Immature natural killer cell (primary cell): ENCODE measurements around the gene ATP2C2. TPM values are rescaled to one million over a fixed set of nuclear protein-coding genes. Genes with fewer than 3 reads are reported as not detected.

Source experiments
- DNase-seq, 3 donors: peaks; one replicate each; pipeline ENCODE4 v3.0.0; 2022; ENCODE audit warnings: mixed read lengths in 1 of 3
- H3K27ac Mint-ChIP-seq, 6 donors: one replicate each; pipeline ENCODE4 v1.8.0; 2020; ENCODE audit warnings: mixed read lengths in 6 of 6, mild to moderate bottlenecking in 5 of 6, inconsistent platforms in 4 of 6, moderate library complexity in 3 of 6
- H3K27me3 Mint-ChIP-seq, 3 donors: one replicate each; pipeline ENCODE4 v1.8.0; 2020 to 2021; ENCODE audit warnings: low read depth in 3 of 3, mild to moderate bottlenecking in 3 of 3, mixed read lengths in 3 of 3, moderate library complexity in 3 of 3, inconsistent platforms in 1 of 3
- H3K36me3 Mint-ChIP-seq, 3 donors: one replicate each; pipeline ENCODE4 v1.8.0; 2020; ENCODE audit warnings: mixed read lengths in 3 of 3, inconsistent platforms in 2 of 3, mild to moderate bottlenecking in 2 of 3
- H3K4me1 Mint-ChIP-seq, 2 donors: one replicate each; pipeline ENCODE4 v1.8.0; 2020; ENCODE audit warnings: inconsistent platforms in 2 of 2, mild to moderate bottlenecking in 2 of 2, mixed read lengths in 2 of 2, moderate library complexity in 1 of 2
- H3K4me3 Mint-ChIP-seq, 5 donors: one replicate each; pipeline ENCODE4 v1.8.0; 2020; ENCODE audit warnings: mild to moderate bottlenecking in 5 of 5, mixed read lengths in 5 of 5, inconsistent platforms in 3 of 5, moderate library complexity in 3 of 5
- H3K9me3 Mint-ChIP-seq, 6 donors: one replicate each; pipeline ENCODE4 v1.8.0; 2020; ENCODE audit warnings: mild to moderate bottlenecking in 6 of 6, mixed read lengths in 6 of 6, inconsistent platforms in 4 of 6, moderate library complexity in 3 of 6
- polyA plus RNA-seq, 3 donors: library from polyadenylated mRNA; unstranded; fragments of 300-500 nt; fragmentation: Illumina TruSeq; gene quantifications; one replicate each; pipeline ENCODE4 v1.2.3, GENCODE V29; 2021

ATP2C2 gene
- polyA plus RNA-seq, 3 donors from 2014 or later: not detected

- no peak for DNase-seq
- Mint-ChIP-seq H3K27ac (no peak overlapping the region), H3K4me3 (no peak overlapping the region), H3K27me3 (peaks cover 2% of the 10 kb centered on the region in 3 donors), H3K4me1 (no peaks in the 10 kb centered on the region), H3K36me3 (no peaks in the 10 kb centered on the region), H3K9me3 (no peaks in the 10 kb centered on the region)
These were observed 18.3 kb upstream of the ATP2C2 start for GRCh38 chr16:84349862-84350684.

GRCh38 chr16:84350685-84351400 is 17.5 kb upstream of the ATP2C2 start:
- Mint-ChIP-seq H3K9me3 (no peaks in the 10 kb centered on the region), H3K4me1 (no peaks in the 10 kb centered on the region), H3K4me3 (no peak overlapping the region), H3K36me3 (no peaks in the 10 kb centered on the region), H3K27ac (no peak overlapping the region), H3K27me3 (peaks cover 2% of the 10 kb centered on the region in 3 donors)
- no peak for DNase-seq

GRCh38 chr16:84351630-84352029 is 16.7 kb upstream of the ATP2C2 start:
- H3K36me3 Mint-ChIP-seq: no peaks in the 10 kb centered on the region
- no peak overlapping the region for H3K27ac Mint-ChIP-seq

GRCh38 chr16:84354306-84354705 is 14.0 kb upstream of the ATP2C2 start:
- Mint-ChIP-seq H3K4me3 (no peak overlapping the region), H3K36me3 (no peaks in the 10 kb centered on the region), H3K4me1 (no peaks in the 10 kb centered on the region), H3K9me3 (no peaks in the 10 kb centered on the region), H3K27ac (no peak overlapping the region), H3K27me3 (peaks cover 2 to 3% (median 2%) of the 10 kb centered on the region in 3 donors)
- no peak for DNase-seq

More at GRCh38 chr16:84351630-84352029, 16.7 kb upstream of the ATP2C2 start:
- Mint-ChIP-seq H3K4me3 (no peak overlapping the region), H3K9me3 (no peaks in the 10 kb centered on the region), H3K4me1 (no peaks in the 10 kb centered on the region), H3K27me3 (peaks cover 0 to 2% (median 0%) of the 10 kb centered on the region in 3 donors)
- no peak for DNase-seq

- H3K4me3 Mint-ChIP-seq: no peak overlapping the region
- no peaks in the 10 kb centered on the region for H3K36me3 Mint-ChIP-seq
- H3K4me1 Mint-ChIP-seq: peaks cover 0 to 2% of the 10 kb centered on the region in 2 donors
- H3K9me3 Mint-ChIP-seq: no peaks in the 10 kb centered on the region
- DNase-seq: no peak
- H3K27ac Mint-ChIP-seq: no peak overlapping the region
- peaks cover 0 to 3% (median 2%) of the 10 kb centered on the region in 3 donors for H3K27me3 Mint-ChIP-seq
These were observed 13.2 kb upstream of the ATP2C2 start for GRCh38 chr16:84355149-84355548.

- no peak for DNase-seq
- peaks cover 0 to 3% (median 2%) of the 10 kb centered on the region in 3 donors for H3K27me3 Mint-ChIP-seq
- H3K9me3 Mint-ChIP-seq: no peaks in the 10 kb centered on the region
- H3K4me1 Mint-ChIP-seq: peaks cover 0 to 3% of the 10 kb centered on the region in 2 donors
- H3K36me3 Mint-ChIP-seq: no peaks in the 10 kb centered on the region
- H3K4me3 Mint-ChIP-seq: no peak overlapping the region
- no peak overlapping the region for H3K27ac Mint-ChIP-seq
These were observed 12.2 kb upstream of the ATP2C2 start for GRCh38 chr16:84356176-84356575.

GRCh38 chr16:84356591-84357116 is 11.7 kb upstream of the ATP2C2 start:
- Mint-ChIP-seq H3K27me3 (peaks cover 0 to 3% (median 2%) of the 10 kb centered on the region in 3 donors), H3K4me1 (peaks cover 0 to 3% of the 10 kb centered on the region in 2 donors), H3K4me3 (no peak overlapping the region), H3K36me3 (no peaks in the 10 kb centered on the region), H3K9me3 (no peaks in the 10 kb centered on the region), H3K27ac (no peak overlapping the region)
- DNase-seq: no peak

- no peak for DNase-seq
- Mint-ChIP-seq H3K9me3 (no peaks in the 10 kb centered on the region), H3K4me1 (peaks cover 0 to 3% of the 10 kb centered on the region in 2 donors), H3K4me3 (no peak overlapping the region), H3K36me3 (no peaks in the 10 kb centered on the region), H3K27me3 (peaks cover 0 to 4% (median 3%) of the 10 kb centered on the region in 3 donors), H3K27ac (no peak overlapping the region)
These were observed 11.1 kb upstream of the ATP2C2 start for GRCh38 chr16:84357191-84357651.

GRCh38 chr16:84358601-84359295 is 9.6 kb upstream of the ATP2C2 start:
- Mint-ChIP-seq H3K9me3 (no peaks in the 10 kb centered on the region), H3K27me3 (peaks cover 0 to 5% (median 4%) of the 10 kb centered on the region in 3 donors), H3K36me3 (no peaks in the 10 kb centered on the region), H3K4me1 (peaks cover 0 to 3% of the 10 kb centered on the region in 2 donors), H3K27ac (no peak overlapping the region), H3K4me3 (no peak overlapping the region)
- no peak for DNase-seq

GRCh38 chr16:84359326-84359725 is 9.0 kb upstream of the ATP2C2 start:
- H3K27me3 Mint-ChIP-seq: peaks cover 0 to 5% (median 4%) of the 10 kb centered on the region in 3 donors
- DNase-seq: no peak
- H3K36me3 Mint-ChIP-seq: no peaks in the 10 kb centered on the region
- H3K9me3 Mint-ChIP-seq: no peaks in the 10 kb centered on the region
- no peak overlapping the region for H3K27ac Mint-ChIP-seq
- peaks cover 0 to 3% of the 10 kb centered on the region in 2 donors for H3K4me1 Mint-ChIP-seq
- H3K4me3 Mint-ChIP-seq: no peak overlapping the region

GRCh38 chr16:84360170-84360569 is 8.2 kb upstream of the ATP2C2 start:
- no peak for DNase-seq
- H3K9me3 Mint-ChIP-seq: no peaks in the 10 kb centered on the region
- no peak overlapping the region for H3K27ac Mint-ChIP-seq
- H3K4me3 Mint-ChIP-seq: no peak overlapping the region
- H3K36me3 Mint-ChIP-seq: no peaks in the 10 kb centered on the region
- H3K4me1 Mint-ChIP-seq: peaks cover 0 to 3% of the 10 kb centered on the region in 2 donors
- peaks cover 2 to 5% (median 4%) of the 10 kb centered on the region in 3 donors for H3K27me3 Mint-ChIP-seq

GRCh38 chr16:84360748-84361147 is 7.6 kb upstream of the ATP2C2 start:
- no peaks in the 10 kb centered on the region for H3K36me3 Mint-ChIP-seq
- H3K9me3 Mint-ChIP-seq: no peaks in the 10 kb centered on the region
- no peak for DNase-seq
- H3K4me3 Mint-ChIP-seq: no peak overlapping the region
- peaks cover 0 to 3% of the 10 kb centered on the region in 2 donors for H3K4me1 Mint-ChIP-seq
- H3K27ac Mint-ChIP-seq: no peak overlapping the region
- H3K27me3 Mint-ChIP-seq: peaks cover 2 to 5% (median 4%) of the 10 kb centered on the region in 3 donors

GRCh38 chr16:84361546-84361945 is 6.8 kb upstream of the ATP2C2 start:
- H3K27ac Mint-ChIP-seq: no peak overlapping the region
- DNase-seq: no peak
- no peaks in the 10 kb centered on the region for H3K9me3 Mint-ChIP-seq
- peaks cover 4 to 5% (median 5%) of the 10 kb centered on the region in 3 donors for H3K27me3 Mint-ChIP-seq
- H3K4me1 Mint-ChIP-seq: peaks cover 0 to 3% of the 10 kb centered on the region in 2 donors
- H3K4me3 Mint-ChIP-seq: no peak overlapping the region
- no peaks in the 10 kb centered on the region for H3K36me3 Mint-ChIP-seq
